ENCODE data around the gene TSPO2. TPM values are rescaled to one million over a fixed set of nuclear protein-coding genes. Genes with fewer than 3 reads are reported as not detected.
A peak's percentile ranks its signal among the peaks of the same experiment; 100 is the strongest.

TSPO2 gene
- total and polyA plus RNA-seq, 2 of the 13 experiments (the other 11 are each of a cell fraction or from before 2014, with no cell fraction given) = 0.55 TPM; not detected in 1

GRCh38 chr6:40997234-40997957 lies 44.9 kb upstream of the TSPO2 start (continued):
- no peak for TF ChIP-seq TFDP1 (CRISPR knock-in tag; IDR thresholded peaks at IDR 0.05; ENCODE audit: borderline replicate concordance)
- no peak for TF ChIP-seq ZNF775 (CRISPR knock-in tag; IDR thresholded peaks at IDR 0.05; ENCODE audit: borderline replicate concordance)
- TF ChIP-seq ZNF672 (CRISPR knock-in tag; IDR thresholded peaks at IDR 0.05) = no peak
- 0 out of 2 replicates have a peak, but pooled peaks have one; percentile 52 for TF ChIP-seq SOX13 (IDR thresholded peaks at IDR 0.05)
- TF ChIP-seq SOX13 (CRISPR knock-in tag; conservative IDR thresholded peaks at IDR 0.05 in 1 of 2, IDR thresholded peaks at IDR 0.05 in 1 of 2) = peak in 1 of 2 experiments; percentile 88; a peak in 2 of 4 replicates
- TF ChIP-seq TOE1 (CRISPR knock-in tag; IDR thresholded peaks at IDR 0.05) = peak; percentile 54; the same call in 1 of the 2 replicates
- no peak for TF ChIP-seq ZNF7 (CRISPR knock-in tag; IDR thresholded peaks at IDR 0.05)
- TF ChIP-seq MBD4 (IDR thresholded peaks at IDR 0.05; ENCODE audit: borderline replicate concordance, low read length) = no peak
- TF ChIP-seq ATAD3A (CRISPR knock-in tag; IDR thresholded peaks at IDR 0.05) = no peak
- 0 out of 2 replicates have a peak, but pooled peaks have one; percentile 12 for TF ChIP-seq MYPOP (CRISPR knock-in tag; IDR thresholded peaks at IDR 0.05)
- no peak; the same call in 2 of the 3 replicates for TF ChIP-seq MXI1 (IDR thresholded peaks at IDR 0.05; ENCODE audit: borderline replicate concordance, low read depth, low read length)
- no peak for TF ChIP-seq ZNF367 (CRISPR knock-in tag; IDR thresholded peaks at IDR 0.05; ENCODE audit: borderline replicate concordance)
- no peak for TF ChIP-seq FOXA1 (IDR thresholded peaks at IDR 0.05)
- TF ChIP-seq FOXA1 (CRISPR knock-in tag; IDR thresholded peaks at IDR 0.05) = peak; percentile 68
- peak; percentile 91 for TF ChIP-seq TEAD3 (CRISPR knock-in tag; optimal IDR thresholded peaks at IDR 0.05; ENCODE audit: borderline replicate concordance)
- peak; percentile 47; the same call in 1 of the 2 replicates for TF ChIP-seq HNF1A (IDR thresholded peaks at IDR 0.05; ENCODE audit: low read depth)
- TF ChIP-seq HNF1A (CRISPR knock-in tag; IDR thresholded peaks at IDR 0.05; ENCODE audit: borderline replicate concordance) = peak; percentile 61; the same call in 1 of the 2 replicates
- TF ChIP-seq GABPA (IDR thresholded peaks at IDR 0.05; ENCODE audit: low read depth, low read length) = no peak
- no peak for TF ChIP-seq GABPA (CRISPR knock-in tag; IDR thresholded peaks at IDR 0.05; ENCODE audit: low read depth)
- peak; percentile 43; the same call in 1 of the 2 replicates for TF ChIP-seq ZNF746 (CRISPR knock-in tag; IDR thresholded peaks at IDR 0.05)
- TF ChIP-seq ZNF543 (CRISPR knock-in tag; IDR thresholded peaks at IDR 0.05) = 0 out of 2 replicates have a peak, but pooled peaks have one; percentile 26
- no peak for TF ChIP-seq DNMT1 (CRISPR knock-in tag; IDR thresholded peaks at IDR 0.05)
- no peak for TF ChIP-seq E2F5 (CRISPR knock-in tag; conservative IDR thresholded peaks at IDR 0.05)
- no peak for TF ChIP-seq ZNF766 (CRISPR knock-in tag; IDR thresholded peaks at IDR 0.05; ENCODE audit: borderline replicate concordance)
- no peak for TF ChIP-seq REXO4 (CRISPR knock-in tag; IDR thresholded peaks at IDR 0.05; ENCODE audit: borderline replicate concordance)

All from HepG2 (cell line).